GM12872 (cell line): ENCODE results near the gene CEBPA.
A peak's percentile ranks its signal among the peaks of the same experiment; 100 is the strongest.

Source experiments
- TF ChIP-seq, protein P1 (sequence below): IDR thresholded peaks from 3 replicates; pipeline ENCODE4 v1.5.1; 2011; ENCODE audit warnings: low read depth, mild to moderate bottlenecking, low read length, moderate library complexity; ENCODE audit not compliant: insufficient read depth

The CEBPA gene

DNA sequence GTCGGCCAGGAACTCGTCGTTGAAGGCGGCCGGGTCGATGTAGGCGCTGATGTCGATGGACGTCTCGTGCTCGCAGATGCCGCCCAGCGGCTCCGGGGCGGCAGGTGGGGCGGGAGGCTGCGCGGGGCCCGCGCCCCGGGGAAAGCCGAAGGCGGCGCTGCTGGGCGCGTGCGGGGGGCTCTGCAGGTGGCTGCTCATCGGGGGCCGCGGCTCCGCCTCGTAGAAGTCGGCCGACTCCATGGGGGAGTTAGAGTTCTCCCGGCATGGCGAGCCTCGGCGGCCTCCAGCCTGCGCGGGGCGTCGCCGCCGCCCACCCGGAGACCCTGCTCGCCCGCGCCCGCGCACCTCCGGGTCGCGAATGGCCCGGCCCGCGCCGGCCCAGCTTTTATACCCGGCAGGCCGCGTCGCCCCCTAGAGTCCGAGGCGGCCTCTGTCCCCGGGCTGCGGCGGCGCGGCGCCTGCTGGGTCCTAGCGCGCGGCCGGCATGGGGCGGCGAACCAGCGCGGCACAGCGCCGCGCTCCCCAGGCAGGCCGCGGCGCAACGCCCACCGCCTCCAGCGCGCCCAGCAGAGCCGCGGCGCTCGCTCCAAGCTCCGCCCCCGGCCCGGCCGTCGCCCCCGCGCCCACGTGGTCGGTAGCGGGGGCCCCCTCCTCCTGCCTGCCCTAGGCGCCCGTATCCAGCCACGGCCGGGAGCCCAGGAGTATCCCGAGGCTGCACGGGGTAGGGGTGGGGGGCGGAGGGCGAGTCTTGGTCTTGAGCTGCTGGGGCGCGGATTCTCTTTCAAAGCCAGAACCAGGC is at the start of gene CEBPA:
TSS of gene CEBPA (minus strand) at position 360 of the 799 bp plus-strand sequence. CDS start at position 240, 120 bp downstream.
- TF ChIP-seq, protein P1, sequence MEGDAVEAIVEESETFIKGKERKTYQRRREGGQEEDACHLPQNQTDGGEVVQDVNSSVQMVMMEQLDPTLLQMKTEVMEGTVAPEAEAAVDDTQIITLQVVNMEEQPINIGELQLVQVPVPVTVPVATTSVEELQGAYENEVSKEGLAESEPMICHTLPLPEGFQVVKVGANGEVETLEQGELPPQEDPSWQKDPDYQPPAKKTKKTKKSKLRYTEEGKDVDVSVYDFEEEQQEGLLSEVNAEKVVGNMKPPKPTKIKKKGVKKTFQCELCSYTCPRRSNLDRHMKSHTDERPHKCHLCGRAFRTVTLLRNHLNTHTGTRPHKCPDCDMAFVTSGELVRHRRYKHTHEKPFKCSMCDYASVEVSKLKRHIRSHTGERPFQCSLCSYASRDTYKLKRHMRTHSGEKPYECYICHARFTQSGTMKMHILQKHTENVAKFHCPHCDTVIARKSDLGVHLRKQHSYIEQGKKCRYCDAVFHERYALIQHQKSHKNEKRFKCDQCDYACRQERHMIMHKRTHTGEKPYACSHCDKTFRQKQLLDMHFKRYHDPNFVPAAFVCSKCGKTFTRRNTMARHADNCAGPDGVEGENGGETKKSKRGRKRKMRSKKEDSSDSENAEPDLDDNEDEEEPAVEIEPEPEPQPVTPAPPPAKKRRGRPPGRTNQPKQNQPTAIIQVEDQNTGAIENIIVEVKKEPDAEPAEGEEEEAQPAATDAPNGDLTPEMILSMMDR = peak; percentile 45; the same call in 1 of the 3 replicates

DNA sequence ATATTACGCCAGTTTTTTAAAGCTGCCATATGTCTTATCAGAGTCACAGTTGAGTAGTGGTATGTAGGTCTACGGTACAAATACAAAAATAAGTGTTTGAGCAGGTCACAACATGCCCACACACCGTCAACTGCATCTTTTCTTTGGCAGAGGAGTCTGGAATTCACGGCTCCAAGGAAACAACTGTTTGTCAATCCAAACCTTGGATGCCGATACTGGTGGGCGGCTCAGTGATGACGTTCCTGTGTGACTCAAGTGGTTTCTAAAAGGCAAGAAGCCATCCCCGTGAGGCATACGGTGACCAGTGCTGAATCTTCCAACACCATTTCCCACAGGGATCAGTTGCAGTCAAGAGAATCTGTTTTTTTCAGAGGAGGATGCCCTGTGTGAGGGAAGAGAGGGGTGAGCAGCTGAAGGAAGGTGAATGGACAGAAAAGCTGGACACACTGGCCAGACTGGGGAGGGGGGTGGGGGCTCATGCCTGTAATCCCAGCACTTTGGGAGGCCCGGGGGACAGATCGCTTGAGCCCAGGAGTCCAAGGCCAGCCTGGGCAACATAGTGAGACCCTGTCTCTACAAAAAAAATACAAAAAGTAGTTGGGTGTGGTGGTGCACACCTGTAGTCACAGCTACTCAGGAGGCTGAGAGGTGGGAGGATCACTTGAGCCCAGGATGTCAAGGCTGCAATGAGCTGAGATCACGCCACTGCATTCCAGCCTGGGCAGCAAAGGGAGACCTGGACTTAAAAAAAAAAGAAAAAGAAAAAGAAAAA is 48.4 kb upstream of the CEBPA start:
- TF ChIP-seq, protein P1 = no peak

DNA sequence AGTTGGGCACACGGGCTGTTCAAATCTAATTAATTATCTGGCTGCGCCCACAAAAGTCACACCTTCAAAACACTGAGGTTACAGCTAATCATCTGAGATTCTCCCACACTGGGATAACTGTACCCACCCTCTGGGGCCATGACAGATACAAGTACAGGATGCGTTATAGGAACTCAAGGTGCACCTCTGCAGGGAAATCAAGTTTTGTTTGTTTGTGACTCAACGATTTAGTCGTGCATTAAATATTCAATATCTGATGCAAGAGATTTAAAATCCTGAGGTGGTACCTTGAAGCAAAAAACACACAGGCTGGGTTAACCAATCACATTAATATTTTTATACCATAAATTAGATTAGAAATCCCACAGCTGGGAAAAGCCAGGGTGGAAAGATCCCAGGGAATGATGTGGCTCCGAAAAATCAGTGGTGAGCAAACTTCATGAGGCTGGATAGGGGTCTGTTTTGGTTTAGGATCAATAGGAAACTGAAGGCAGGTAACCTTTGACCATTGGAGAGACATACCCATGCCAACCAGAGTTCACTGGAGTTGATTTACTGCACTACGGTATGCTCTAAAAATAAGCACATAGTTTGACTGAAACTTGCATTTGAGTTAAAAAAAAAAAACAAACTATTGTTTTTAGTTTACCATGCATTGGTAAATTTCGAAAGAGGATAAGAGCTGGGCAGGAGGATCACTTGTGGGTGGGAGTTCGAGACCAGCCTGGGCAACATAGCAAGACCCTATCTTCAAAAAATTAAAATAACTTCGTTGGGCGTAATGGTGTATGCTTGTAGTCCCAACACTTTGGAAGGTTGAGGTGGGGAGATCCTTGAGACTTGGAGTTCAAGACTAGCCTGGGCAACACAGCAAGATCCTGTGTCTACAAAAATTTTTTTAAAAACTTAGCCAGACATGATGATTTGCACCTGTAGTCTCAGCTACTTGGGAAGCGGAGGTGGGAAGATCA is 47.3 kb upstream of the CEBPA start:
- TF ChIP-seq, protein P1 = no peak

DNA sequence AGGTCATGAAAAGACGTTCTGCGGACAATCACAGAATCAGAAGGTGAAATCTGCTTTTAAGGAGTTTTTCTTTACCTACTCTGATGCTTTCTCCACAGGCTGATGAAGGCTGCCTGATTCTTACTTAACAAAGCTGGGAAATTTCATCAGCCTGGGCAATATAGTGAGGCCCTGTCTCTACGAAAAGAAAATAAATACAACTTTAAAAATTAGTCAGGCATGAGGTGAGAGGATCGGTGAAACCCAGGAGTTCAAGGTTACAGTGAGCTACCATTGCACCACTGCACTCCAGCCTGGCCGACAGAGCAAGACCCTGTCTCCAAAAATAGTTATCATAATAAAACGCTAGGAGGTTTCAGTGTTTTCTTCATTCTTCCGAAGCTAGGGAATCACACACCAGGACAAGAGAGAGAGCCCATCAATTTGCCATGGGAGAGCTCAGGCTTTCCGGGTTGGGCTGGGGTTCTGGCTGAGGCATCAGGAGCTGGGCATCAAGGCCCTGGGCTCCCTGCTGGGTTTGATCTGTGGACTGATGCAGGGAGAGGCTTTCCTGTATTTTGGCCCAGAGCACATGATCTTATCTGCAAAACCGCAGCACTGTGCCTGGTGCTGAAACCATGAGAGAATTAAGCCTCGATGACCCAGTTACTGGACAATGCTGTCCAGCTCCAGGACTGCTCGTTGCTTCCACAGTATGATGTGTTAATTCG is 46.1 kb upstream of the CEBPA start:
- TF ChIP-seq, protein P1 = no peak

DNA sequence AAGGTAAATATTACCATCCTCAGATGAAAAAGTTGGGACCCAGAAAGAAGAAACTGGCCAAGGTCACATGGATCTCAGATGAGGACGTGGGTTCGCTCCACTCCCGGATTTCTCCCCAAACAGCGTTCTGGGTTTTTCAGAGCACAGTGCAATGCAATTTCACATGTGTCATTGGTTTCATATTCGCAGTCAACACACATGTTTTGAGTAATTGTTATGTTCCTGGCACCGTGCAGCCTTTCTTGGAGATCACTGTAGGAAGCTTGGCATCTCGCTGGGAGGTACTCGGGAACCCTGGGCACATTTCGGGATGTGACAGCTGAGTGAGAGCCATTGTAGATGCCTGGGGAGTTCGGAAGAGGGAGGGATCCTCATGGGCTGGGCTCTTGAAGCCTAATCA is 45.0 kb upstream of the CEBPA start:
- TF ChIP-seq, protein P1 = no peak

DNA sequence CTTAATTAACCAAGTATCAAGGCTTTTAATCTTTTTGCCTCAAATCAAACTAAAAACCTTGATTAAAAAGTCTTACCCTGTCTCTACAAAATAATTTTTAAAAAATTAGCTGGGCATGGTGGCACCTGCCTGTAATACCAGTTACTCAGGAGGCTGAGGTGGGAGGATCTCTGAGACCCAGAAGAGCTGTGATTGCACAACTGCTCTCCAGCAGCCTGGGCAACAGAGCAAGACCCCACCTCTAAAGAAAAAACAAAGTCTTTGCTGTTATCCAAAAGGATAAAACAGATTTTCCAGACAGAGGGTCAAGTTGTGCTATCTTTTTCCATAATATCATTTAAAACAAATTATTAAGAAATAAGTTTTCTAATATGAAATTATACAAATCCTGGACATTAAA is 44.3 kb upstream of the CEBPA start:
- TF ChIP-seq, protein P1 = no peak
